GM23338 (cell line): Measurements from ENCODE around the gene MANSC1. TPM values are rescaled to one million over a fixed set of nuclear protein-coding genes. Genes with fewer than 3 reads are reported as not detected.

Source experiments
- ATAC-seq: fragments of 200-7000 bp; cut with Tn5 transposase; 3 replicates; pipeline ENCODE4 v1.9.1; 2020
- DNase-seq: peaks from one replicate; pipeline ENCODE4 v3.0.0-alpha.2; 2015; ENCODE audit warnings: low spot score
- H2AFZ ChIP-seq: fragments of 200-600 bp; sonication (generic); 2 replicates; pipeline ENCODE4 v1.8.0; 2016; ENCODE audit warnings: antibody characterized with exemption, mild to moderate bottlenecking, moderate library complexity
- H3F3A ChIP-seq: fragments of 200-600 bp; sonication (generic); replicated peaks from 2 replicates; pipeline ENCODE4 v1.8.0; 2017; ENCODE audit warnings: antibody characterized with exemption, mixed run types, low read depth
- H3K27ac ChIP-seq: fragments of 200-600 bp; sonication (generic); 2 replicates; pipeline ENCODE4 v1.6.1; 2016; ENCODE audit warnings: low read depth
- H3K27me3 ChIP-seq: fragments of 200-600 bp; sonication (generic); 2 replicates; pipeline ENCODE4 v1.8.0; 2016; ENCODE audit warnings: mild to moderate bottlenecking, mixed run types, moderate library complexity; ENCODE audit not compliant: insufficient read depth
- H3K36me3 ChIP-seq: fragments of 200-600 bp; sonication (generic); 2 replicates; pipeline ENCODE4 v1.8.0; 2016; ENCODE audit warnings: mild to moderate bottlenecking; ENCODE audit not compliant: insufficient read depth
- H3K4me1 ChIP-seq: fragments of 200-600 bp; sonication (generic); 2 replicates; pipeline ENCODE4 v1.8.0; 2016; ENCODE audit warnings: mild to moderate bottlenecking, moderate library complexity; ENCODE audit not compliant: insufficient read depth
- H3K4me2 ChIP-seq: fragments of 200-600 bp; sonication (generic); 2 replicates; pipeline ENCODE4 v1.7.1; 2017; ENCODE audit warnings: mixed run types
- H3K4me3 ChIP-seq: fragments of 200-600 bp; sonication (generic); 2 replicates; pipeline ENCODE4 v1.6.1; 2016; ENCODE audit warnings: mixed run types
- H3K79me2 ChIP-seq: fragments of 200-600 bp; sonication (generic); replicated peaks from 2 replicates; pipeline ENCODE4 v1.8.0; 2017; ENCODE audit warnings: mild to moderate bottlenecking; ENCODE audit not compliant: insufficient read depth
- H3K9me2 ChIP-seq: fragments of 200-600 bp; sonication (generic); 2 replicates; pipeline ENCODE4 v1.8.0; 2017; ENCODE audit not compliant: insufficient read depth
- H4K20me1 ChIP-seq: fragments of 200-600 bp; sonication (generic); replicated peaks from 2 replicates; pipeline ENCODE4 v1.8.0; 2017; ENCODE audit warnings: mild to moderate bottlenecking; ENCODE audit not compliant: insufficient read depth
- H3K27ac Mint-ChIP-seq: 2 replicates; pipeline ENCODE4 v1.8.0; 2020; ENCODE audit warnings: inconsistent platforms, mild to moderate bottlenecking, moderate library complexity, mixed read lengths
- H3K27me3 Mint-ChIP-seq: 3 replicates; pipeline ENCODE4 v1.8.0; 2022; ENCODE audit warnings: low read depth, mild to moderate bottlenecking, moderate library complexity, mixed read lengths, inconsistent platforms; ENCODE audit not compliant: insufficient read depth, poor library complexity
- H3K36me3 Mint-ChIP-seq: 3 replicates; pipeline ENCODE4 v1.8.0; 2021; ENCODE audit warnings: low read depth, mild to moderate bottlenecking, inconsistent platforms, moderate library complexity, mixed read lengths
- H3K4me1 Mint-ChIP-seq: 3 replicates; pipeline ENCODE4 v1.8.0; 2020; ENCODE audit warnings: mild to moderate bottlenecking, inconsistent platforms, mixed read lengths
- H3K4me3 Mint-ChIP-seq: 3 replicates; pipeline ENCODE4 v1.8.0; 2021; ENCODE audit warnings: moderate library complexity, mild to moderate bottlenecking, inconsistent platforms, mixed read lengths
- H3K9me3 Mint-ChIP-seq: 3 replicates; pipeline ENCODE4 v1.8.0; 2020; ENCODE audit warnings: moderate library complexity, mild to moderate bottlenecking, inconsistent platforms, mixed read lengths
- CREB1 ChIP-seq: fragments of 250-450 bp; sonication (Bioruptor Pico); IDR thresholded peaks from 2 replicates; pipeline ENCODE4 v1.5.0; 2020; ENCODE audit warnings: low read depth, mild to moderate bottlenecking, moderate library complexity
- EZH2 ChIP-seq: fragments of 200-600 bp; sonication (generic); IDR thresholded peaks from one replicate; pipeline ENCODE4 v1.8.0; 2017; ENCODE audit warnings: antibody characterized with exemption, mild to moderate bottlenecking, low read depth; ENCODE audit not compliant: unreplicated experiment
- EZH2phosphoT487 ChIP-seq: fragments of 200-600 bp; sonication (generic); IDR thresholded peaks from one replicate; pipeline ENCODE4 v1.8.1; 2018; ENCODE audit warnings: antibody characterized with exemption; ENCODE audit not compliant: unreplicated experiment
- ZNF331 ChIP-seq: fragments of 250-450 bp; sonication (Bioruptor Pico); IDR thresholded peaks from 2 replicates; pipeline ENCODE4 v1.5.0; 2020; ENCODE audit warnings: low read depth, mild to moderate bottlenecking, moderate library complexity
- polyA plus RNA-seq: library from polyadenylated mRNA; unstranded; fragments of >200 nt; fragmentation: Nextera tagmentation; extraction: Ambion mirVana; gene quantifications from 2 replicates; pipeline ENCODE4 v1.2.1, GENCODE V29; 2016
- total RNA-seq: library from RNA; depleted of rRNA; stranded (reverse); fragments of >200 nt; shearing (Covaris generic); gene quantifications from 2 replicates; pipeline ENCODE4 v1.2.3, GENCODE V29; 2014
- TF ChIP-seq, protein P1 (sequence below): fragments of 250-450 bp; sonication (Bioruptor Pico); IDR thresholded peaks from 2 replicates; pipeline ENCODE4 v1.5.0; 2020; ENCODE audit warnings: mild to moderate bottlenecking, moderate library complexity
- TF ChIP-seq, protein P2 (sequence below): IDR thresholded peaks from one replicate; pipeline ENCODE4 v1.6.1; 2018; ENCODE audit warnings: antibody characterized with exemption; ENCODE audit not compliant: unreplicated experiment

MANSC1 gene
- total and polyA plus RNA-seq, 2 experiments from 2014 or later: 4.4 to 5.1 TPM

DNA sequence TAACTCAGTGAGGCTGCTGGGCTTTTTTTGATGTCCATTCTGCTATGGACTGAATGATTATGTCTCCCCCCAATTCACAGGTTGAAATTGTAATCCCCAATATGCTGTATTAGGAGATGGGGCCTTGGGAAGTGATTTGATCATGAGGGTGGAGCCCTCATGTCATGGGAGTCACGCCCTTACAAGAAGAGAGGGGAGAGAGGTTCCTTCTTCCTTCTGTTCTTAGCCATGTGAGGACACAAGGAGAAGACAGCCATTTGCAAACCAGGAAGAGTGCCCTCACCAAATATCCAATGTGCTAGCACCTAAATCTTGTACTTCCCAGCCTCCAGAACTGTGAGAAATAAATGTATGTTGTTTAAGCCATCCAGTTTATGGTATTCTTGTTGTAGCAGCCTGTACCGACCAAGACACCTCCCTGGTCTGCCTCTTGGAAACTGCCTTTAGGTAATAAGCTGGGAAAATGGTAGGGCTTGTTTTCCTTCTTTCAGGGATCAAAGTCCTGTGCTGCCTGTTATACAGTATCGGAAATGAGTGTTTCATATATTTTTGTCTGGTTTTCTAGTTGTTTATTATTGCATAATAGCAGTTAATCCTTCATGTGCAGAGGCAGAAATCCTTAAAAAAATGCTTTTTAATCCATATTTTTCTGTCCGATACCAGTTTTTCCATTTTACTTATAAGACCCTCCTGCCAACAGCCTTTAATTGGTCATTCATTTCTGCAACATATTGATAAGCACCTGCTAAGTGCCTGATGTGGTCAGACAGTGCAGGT is 23.1 kb upstream of the MANSC1 start (continued):
- TF ChIP-seq, protein P1, sequence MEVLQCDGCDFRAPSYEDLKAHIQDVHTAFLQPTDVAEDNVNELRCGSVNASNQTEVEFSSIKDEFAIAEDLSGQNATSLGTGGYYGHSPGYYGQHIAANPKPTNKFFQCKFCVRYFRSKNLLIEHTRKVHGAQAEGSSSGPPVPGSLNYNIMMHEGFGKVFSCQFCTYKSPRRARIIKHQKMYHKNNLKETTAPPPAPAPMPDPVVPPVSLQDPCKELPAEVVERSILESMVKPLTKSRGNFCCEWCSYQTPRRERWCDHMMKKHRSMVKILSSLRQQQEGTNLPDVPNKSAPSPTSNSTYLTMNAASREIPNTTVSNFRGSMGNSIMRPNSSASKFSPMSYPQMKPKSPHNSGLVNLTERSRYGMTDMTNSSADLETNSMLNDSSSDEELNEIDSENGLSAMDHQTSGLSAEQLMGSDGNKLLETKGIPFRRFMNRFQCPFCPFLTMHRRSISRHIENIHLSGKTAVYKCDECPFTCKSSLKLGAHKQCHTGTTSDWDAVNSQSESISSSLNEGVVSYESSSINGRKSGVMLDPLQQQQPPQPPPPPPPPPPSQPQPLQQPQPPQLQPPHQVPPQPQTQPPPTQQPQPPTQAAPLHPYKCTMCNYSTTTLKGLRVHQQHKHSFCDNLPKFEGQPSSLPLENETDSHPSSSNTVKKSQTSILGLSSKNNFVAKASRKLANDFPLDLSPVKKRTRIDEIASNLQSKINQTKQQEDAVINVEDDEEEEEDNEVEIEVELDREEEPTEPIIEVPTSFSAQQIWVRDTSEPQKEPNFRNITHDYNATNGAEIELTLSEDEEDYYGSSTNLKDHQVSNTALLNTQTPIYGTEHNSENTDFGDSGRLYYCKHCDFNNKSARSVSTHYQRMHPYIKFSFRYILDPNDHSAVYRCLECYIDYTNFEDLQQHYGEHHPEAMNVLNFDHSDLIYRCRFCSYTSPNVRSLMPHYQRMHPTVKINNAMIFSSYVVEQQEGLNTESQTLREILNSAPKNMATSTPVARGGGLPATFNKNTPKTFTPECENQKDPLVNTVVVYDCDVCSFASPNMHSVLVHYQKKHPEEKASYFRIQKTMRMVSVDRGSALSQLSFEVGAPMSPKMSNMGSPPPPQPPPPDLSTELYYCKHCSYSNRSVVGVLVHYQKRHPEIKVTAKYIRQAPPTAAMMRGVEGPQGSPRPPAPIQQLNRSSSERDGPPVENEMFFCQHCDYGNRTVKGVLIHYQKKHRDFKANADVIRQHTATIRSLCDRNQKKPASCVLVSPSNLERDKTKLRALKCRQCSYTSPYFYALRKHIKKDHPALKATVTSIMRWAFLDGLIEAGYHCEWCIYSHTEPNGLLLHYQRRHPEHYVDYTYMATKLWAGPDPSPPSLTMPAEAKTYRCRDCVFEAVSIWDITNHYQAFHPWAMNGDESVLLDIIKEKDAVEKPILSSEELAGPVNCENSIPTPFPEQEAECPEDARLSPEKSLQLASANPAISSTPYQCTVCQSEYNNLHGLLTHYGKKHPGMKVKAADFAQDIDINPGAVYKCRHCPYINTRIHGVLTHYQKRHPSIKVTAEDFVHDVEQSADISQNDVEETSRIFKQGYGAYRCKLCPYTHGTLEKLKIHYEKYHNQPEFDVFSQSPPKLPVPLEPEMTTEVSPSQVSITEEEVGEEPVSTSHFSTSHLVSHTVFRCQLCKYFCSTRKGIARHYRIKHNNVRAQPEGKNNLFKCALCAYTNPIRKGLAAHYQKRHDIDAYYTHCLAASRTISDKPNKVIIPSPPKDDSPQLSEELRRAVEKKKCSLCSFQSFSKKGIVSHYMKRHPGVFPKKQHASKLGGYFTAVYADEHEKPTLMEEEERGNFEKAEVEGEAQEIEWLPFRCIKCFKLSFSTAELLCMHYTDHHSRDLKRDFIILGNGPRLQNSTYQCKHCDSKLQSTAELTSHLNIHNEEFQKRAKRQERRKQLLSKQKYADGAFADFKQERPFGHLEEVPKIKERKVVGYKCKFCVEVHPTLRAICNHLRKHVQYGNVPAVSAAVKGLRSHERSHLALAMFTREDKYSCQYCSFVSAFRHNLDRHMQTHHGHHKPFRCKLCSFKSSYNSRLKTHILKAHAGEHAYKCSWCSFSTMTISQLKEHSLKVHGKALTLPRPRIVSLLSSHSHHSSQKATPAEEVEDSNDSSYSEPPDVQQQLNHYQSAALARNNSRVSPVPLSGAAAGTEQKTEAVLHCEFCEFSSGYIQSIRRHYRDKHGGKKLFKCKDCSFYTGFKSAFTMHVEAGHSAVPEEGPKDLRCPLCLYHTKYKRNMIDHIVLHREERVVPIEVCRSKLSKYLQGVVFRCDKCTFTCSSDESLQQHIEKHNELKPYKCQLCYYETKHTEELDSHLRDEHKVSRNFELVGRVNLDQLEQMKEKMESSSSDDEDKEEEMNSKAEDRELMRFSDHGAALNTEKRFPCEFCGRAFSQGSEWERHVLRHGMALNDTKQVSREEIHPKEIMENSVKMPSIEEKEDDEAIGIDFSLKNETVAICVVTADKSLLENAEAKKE (CRISPR knock-in tag): no peak
- TF ChIP-seq ZNF331 (CRISPR knock-in tag) (no peak), CREB1 (no peak), EZH2 (no peak)

DNA sequence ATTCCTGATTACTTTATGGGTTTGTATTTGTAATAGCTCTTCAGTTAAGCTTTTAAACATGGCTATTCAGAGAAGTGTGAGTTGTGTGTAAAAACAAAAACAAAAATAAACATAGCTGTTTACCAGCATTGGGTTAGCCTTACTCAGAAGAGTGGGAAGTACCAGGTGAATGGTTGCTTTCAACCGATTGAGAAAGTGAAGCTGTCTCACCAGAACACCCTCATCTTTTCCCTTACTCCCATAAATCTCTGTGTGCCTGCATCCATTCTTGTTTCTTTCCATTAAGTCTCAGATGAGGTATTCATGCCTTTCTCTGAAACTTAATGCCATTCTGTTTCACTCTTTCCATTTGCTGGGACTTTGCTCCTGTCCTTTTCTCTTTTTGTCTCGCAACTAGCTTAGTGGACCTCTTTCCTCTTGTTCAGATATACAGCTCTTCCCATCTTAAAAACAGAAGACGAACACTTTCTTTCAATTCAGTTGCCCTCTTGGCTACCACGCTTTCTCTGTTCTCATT is 17.5 kb upstream of the MANSC1 start:
- H3K4me3 ChIP-seq: no peak overlapping the region
- H4K20me1 ChIP-seq: 0 out of 2 replicates have a peak, but pooled peaks cover 4% of the 10 kb centered on the region
- no peaks in the 10 kb centered on the region for H3F3A ChIP-seq
- H3K4me2 ChIP-seq: no peak overlapping the region
- no peak for ATAC-seq
- Mint-ChIP-seq H3K4me3 (no peak overlapping the region), H3K9me3 (no peaks in the 10 kb centered on the region), H3K27me3 (no peaks in the 10 kb centered on the region), H3K27ac (no peak overlapping the region), H3K4me1 (peaks cover 13% of the 10 kb centered on the region), H3K36me3 (no peaks in the 10 kb centered on the region)
- no peak overlapping the region for H2AFZ ChIP-seq
- no peaks in the 10 kb centered on the region for H3K79me2 ChIP-seq
- H3K4me1 ChIP-seq: 0 out of 2 replicates have a peak, but pooled peaks cover 7% of the 10 kb centered on the region
- 0 out of 2 replicates have a peak overlapping the region, but pooled peaks have one; percentile 52 for H3K27ac ChIP-seq
- no peaks in the 10 kb centered on the region for H3K9me2 ChIP-seq
- H3K36me3 ChIP-seq: no peaks in the 10 kb centered on the region
- no peaks in the 10 kb centered on the region for H3K27me3 ChIP-seq
- no peak for DNase-seq
- TF ChIP-seq, protein P2, sequence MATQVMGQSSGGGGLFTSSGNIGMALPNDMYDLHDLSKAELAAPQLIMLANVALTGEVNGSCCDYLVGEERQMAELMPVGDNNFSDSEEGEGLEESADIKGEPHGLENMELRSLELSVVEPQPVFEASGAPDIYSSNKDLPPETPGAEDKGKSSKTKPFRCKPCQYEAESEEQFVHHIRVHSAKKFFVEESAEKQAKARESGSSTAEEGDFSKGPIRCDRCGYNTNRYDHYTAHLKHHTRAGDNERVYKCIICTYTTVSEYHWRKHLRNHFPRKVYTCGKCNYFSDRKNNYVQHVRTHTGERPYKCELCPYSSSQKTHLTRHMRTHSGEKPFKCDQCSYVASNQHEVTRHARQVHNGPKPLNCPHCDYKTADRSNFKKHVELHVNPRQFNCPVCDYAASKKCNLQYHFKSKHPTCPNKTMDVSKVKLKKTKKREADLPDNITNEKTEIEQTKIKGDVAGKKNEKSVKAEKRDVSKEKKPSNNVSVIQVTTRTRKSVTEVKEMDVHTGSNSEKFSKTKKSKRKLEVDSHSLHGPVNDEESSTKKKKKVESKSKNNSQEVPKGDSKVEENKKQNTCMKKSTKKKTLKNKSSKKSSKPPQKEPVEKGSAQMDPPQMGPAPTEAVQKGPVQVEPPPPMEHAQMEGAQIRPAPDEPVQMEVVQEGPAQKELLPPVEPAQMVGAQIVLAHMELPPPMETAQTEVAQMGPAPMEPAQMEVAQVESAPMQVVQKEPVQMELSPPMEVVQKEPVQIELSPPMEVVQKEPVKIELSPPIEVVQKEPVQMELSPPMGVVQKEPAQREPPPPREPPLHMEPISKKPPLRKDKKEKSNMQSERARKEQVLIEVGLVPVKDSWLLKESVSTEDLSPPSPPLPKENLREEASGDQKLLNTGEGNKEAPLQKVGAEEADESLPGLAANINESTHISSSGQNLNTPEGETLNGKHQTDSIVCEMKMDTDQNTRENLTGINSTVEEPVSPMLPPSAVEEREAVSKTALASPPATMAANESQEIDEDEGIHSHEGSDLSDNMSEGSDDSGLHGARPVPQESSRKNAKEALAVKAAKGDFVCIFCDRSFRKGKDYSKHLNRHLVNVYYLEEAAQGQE: no peak
- TF ChIP-seq EZH2phosphoT487: no peak
